H9 (cell line): Measurements from ENCODE around the gene NECTIN1. TPM values are rescaled to one million over a fixed set of nuclear protein-coding genes. Genes with fewer than 3 reads are reported as not detected.
A peak's percentile ranks its signal among the peaks of the same experiment; 100 is the strongest.

Experiments
- DNase-seq: peaks from one replicate; pipeline ENCODE4 v3.0.0-alpha.2; 2017
- H2AFZ ChIP-seq: one replicate; pipeline ENCODE4 v1.6.1; 2013; ENCODE audit warnings: mild to moderate bottlenecking, low read length, control low read depth, moderate library complexity
- H2AK5ac ChIP-seq: 2 replicates; pipeline ENCODE4 v1.6.1; 2013; ENCODE audit warnings: low read length, control low read depth, mixed read lengths; ENCODE audit not compliant: insufficient read length
- H2BK120ac ChIP-seq: one replicate; pipeline ENCODE4 v1.6.1; 2013; ENCODE audit warnings: low read depth, mild to moderate bottlenecking, low read length, control low read depth, inconsistent platforms; ENCODE audit not compliant: poor library complexity, severe bottlenecking
- H2BK12ac ChIP-seq: 2 replicates; pipeline ENCODE4 v1.6.1; 2013; ENCODE audit warnings: low read length, control low read depth, mixed read lengths, low read depth; ENCODE audit not compliant: insufficient read length
- H2BK15ac ChIP-seq: 2 replicates; pipeline ENCODE4 v1.6.1; 2013; ENCODE audit warnings: low read depth, low read length, control low read depth
- H2BK20ac ChIP-seq: one replicate; pipeline ENCODE4 v1.6.1; 2013; ENCODE audit warnings: low read depth, mild to moderate bottlenecking, low read length, control low read depth, inconsistent platforms; ENCODE audit not compliant: poor library complexity, severe bottlenecking
- H2BK5ac ChIP-seq: 2 replicates; pipeline ENCODE4 v1.6.1; 2013; ENCODE audit warnings: low read length, control low read depth, mixed read lengths; ENCODE audit not compliant: insufficient read length
- H3K14ac ChIP-seq: 2 replicates; pipeline ENCODE4 v1.6.1; 2013; ENCODE audit warnings: low read length, control low read depth; ENCODE audit not compliant: insufficient read depth
- H3K18ac ChIP-seq: 2 replicates; pipeline ENCODE4 v1.6.1; 2013; ENCODE audit warnings: low read depth, mild to moderate bottlenecking, mixed read lengths, low read length, control low read depth; ENCODE audit not compliant: insufficient read length
- H3K23ac ChIP-seq: 2 replicates; pipeline ENCODE4 v1.6.1; 2013; ENCODE audit warnings: low read length, control low read depth, mixed read lengths, low read depth; ENCODE audit not compliant: insufficient read length
- H3K23me2 ChIP-seq: 2 replicates; pipeline ENCODE4 v1.6.1; 2013; ENCODE audit warnings: low read depth, mild to moderate bottlenecking, mixed read lengths, low read length, control low read depth; ENCODE audit not compliant: insufficient read length, poor library complexity, severe bottlenecking
- H3K27ac ChIP-seq: 2 replicates; pipeline ENCODE4 v1.5.1; 2013; ENCODE audit warnings: low read length, control low read depth, mixed read lengths, low read depth; ENCODE audit not compliant: insufficient read length
- H3K27me3 ChIP-seq: 2 replicates; pipeline ENCODE4 v1.6.1; 2013; ENCODE audit warnings: low read length, control low read depth, inconsistent platforms; ENCODE audit not compliant: insufficient read depth
- H3K4ac ChIP-seq: 2 replicates; pipeline ENCODE4 v1.6.1; 2013; ENCODE audit warnings: low read depth, mild to moderate bottlenecking, control low read depth, inconsistent platforms, low read length, moderate library complexity
- H3K4me1 ChIP-seq: 2 replicates; pipeline ENCODE4 v1.6.1; 2013; ENCODE audit warnings: low read length, control low read depth, inconsistent platforms; ENCODE audit not compliant: insufficient read depth
- H3K4me2 ChIP-seq: 2 replicates; pipeline ENCODE4 v1.6.1; 2013; ENCODE audit warnings: low read length, control low read depth, mixed read lengths; ENCODE audit not compliant: insufficient read length, insufficient read depth
- H3K56ac ChIP-seq: 2 replicates; pipeline ENCODE4 v1.6.1; 2013; ENCODE audit warnings: low read depth, mild to moderate bottlenecking, mixed read lengths, low read length, control low read depth; ENCODE audit not compliant: insufficient read length
- H3K79me1 ChIP-seq: 2 replicates; pipeline ENCODE4 v1.6.1; 2013; ENCODE audit warnings: low read depth, mild to moderate bottlenecking, moderate library complexity, low read length, control low read depth, inconsistent platforms; ENCODE audit not compliant: insufficient read depth, poor library complexity, severe bottlenecking
- H3K79me2 ChIP-seq: 2 replicates; pipeline ENCODE4 v1.6.1; 2013; ENCODE audit warnings: low read length, control low read depth, inconsistent platforms; ENCODE audit not compliant: insufficient read depth
- H3K9ac ChIP-seq: 2 replicates; pipeline ENCODE4 v1.6.1; 2013; ENCODE audit warnings: low read length, control low read depth, mixed read lengths; ENCODE audit not compliant: insufficient read length; ENCODE audit errors: extremely low read depth
- H3K9me3 ChIP-seq: one replicate; pipeline ENCODE4 v1.6.1; 2013; ENCODE audit warnings: low read depth, low read length, inconsistent platforms; ENCODE audit not compliant: control insufficient read depth
- H3T11ph ChIP-seq: one replicate; pipeline ENCODE4 v1.6.1; 2013; ENCODE audit warnings: mild to moderate bottlenecking, low read length, control low read depth, inconsistent platforms
- H4K20me1 ChIP-seq: one replicate; pipeline ENCODE4 v1.6.1; 2013; ENCODE audit not compliant: control insufficient read depth, insufficient read length, insufficient read depth
- H4K5ac ChIP-seq: 2 replicates; pipeline ENCODE4 v1.6.1; 2013; ENCODE audit warnings: low read depth, mild to moderate bottlenecking, mixed read lengths, low read length, control low read depth; ENCODE audit not compliant: insufficient read length
- H4K8ac ChIP-seq: replicated peaks from 2 replicates; pipeline ENCODE4 v1.6.1; 2013; ENCODE audit warnings: low read length, control low read depth, mixed read lengths, low read depth; ENCODE audit not compliant: insufficient read length
- H4K91ac ChIP-seq: 2 replicates; pipeline ENCODE4 v1.6.1; 2013; ENCODE audit warnings: low read depth, mild to moderate bottlenecking, moderate library complexity, mixed read lengths, low read length, control low read depth; ENCODE audit not compliant: insufficient read length
- H3K27ac Mint-ChIP-seq, 3 experiments: 2 replicates in 2 of 3; 3 replicates in 1 of 3; pipeline ENCODE4 v1.8.0; 2020 to 2021; ENCODE audit warnings: mixed read lengths in 3 of 3, mild to moderate bottlenecking in 1 of 3, moderate library complexity in 1 of 3
- H3K27me3 Mint-ChIP-seq: 2 replicates; pipeline ENCODE4 v1.8.0; 2021; ENCODE audit warnings: low read depth, mild to moderate bottlenecking, moderate library complexity, mixed read lengths
- H3K36me3 Mint-ChIP-seq, 3 experiments: 2 replicates in 2 of 3; 3 replicates in 1 of 3; pipeline ENCODE4 v1.8.0; 2020 to 2021; ENCODE audit warnings: low read depth in 3 of 3, mixed read lengths in 3 of 3; ENCODE audit not compliant: insufficient read depth in 1 of 3
- H3K4me1 Mint-ChIP-seq, 2 experiments: 2 replicates each; pipeline ENCODE4 v1.8.0; 2020; ENCODE audit warnings: mixed read lengths in 2 of 2
- H3K4me3 Mint-ChIP-seq, 2 experiments: 2 replicates in 1 of 2; 3 replicates in 1 of 2; pipeline ENCODE4 v1.8.0; 2020 to 2021; ENCODE audit warnings: mild to moderate bottlenecking in 2 of 2, mixed read lengths in 2 of 2, moderate library complexity in 1 of 2
- H3K9me3 Mint-ChIP-seq, 2 experiments: 2 replicates in 1 of 2; 3 replicates in 1 of 2; pipeline ENCODE4 v1.8.0; 2020; ENCODE audit warnings: mild to moderate bottlenecking in 2 of 2, mixed read lengths in 2 of 2, moderate library complexity in 1 of 2
- WGBS: extraction: QIAGEN DNeasy Blood & Tissue Kit; methylation state at CpG from one replicate; pipeline ENCODE4 v1.1.7; 2013; ENCODE audit warnings: missing lambda C conversion rate, low lambda C conversion rate, mixed read lengths; ENCODE audit not compliant: insufficient read length; ENCODE audit errors: extremely low coverage; 5-methylcytosine and 5-hydroxymethylcytosine counted together
- total RNA-seq: library from RNA; stranded (reverse); gene quantifications from 2 replicates; pipeline ENCODE4 v1.2.1, GENCODE V29; 2021
- TF ChIP-seq, protein P1 (sequence below): fragments of 200-600 bp; sonication (generic); conservative IDR thresholded peaks from 3 replicates; pipeline ENCODE4 v1.8.0; 2021; ENCODE audit warnings: antibody characterized with exemption, mild to moderate bottlenecking

The NECTIN1 gene
- total RNA-seq, 1 experiment from 2014 or later, result 113 TPM

- peaks cover 14 to 21% of the 10 kb centered on the region in 2 experiments for H3K4me1 Mint-ChIP-seq
- DNase-seq, result peak; percentile 74
- Histone ChIP-seq H2BK15ac (no peak overlapping the region), H3K4ac (no peak overlapping the region), H2BK120ac (no peak overlapping the region), H3K23me2 (peaks cover 6% of the 10 kb centered on the region), H3K79me2 (no peaks in the 10 kb centered on the region), H2BK20ac (no peak overlapping the region), H4K8ac (no peak overlapping the region), H3K9me3 (no peaks in the 10 kb centered on the region), H4K91ac (no peak overlapping the region), H3K14ac (peak overlapping the region; percentile 6; the same call in 1 of the 2 replicates), H2BK12ac (no peak overlapping the region), H3K27ac (no peak overlapping the region), H3K4me1 (no peaks in the 10 kb centered on the region; the same call in 1 of the 2 replicates), H2AFZ (no peak overlapping the region), H4K5ac (no peak overlapping the region), H3K9ac (no peak overlapping the region), H3T11ph (no peak overlapping the region), H3K4me2 (peak overlapping the region; percentile 26), H2AK5ac (no peak overlapping the region), H3K56ac (no peak overlapping the region), H3K18ac (peak overlapping the region; percentile 65), H3K79me1 (no peaks in the 10 kb centered on the region), H3K27me3 (no peaks in the 10 kb centered on the region; the same call in 1 of the 2 replicates), H2BK5ac (no peak overlapping the region), H4K20me1 (no peaks in the 10 kb centered on the region), H3K23ac (no peak overlapping the region)
- no peak overlapping the region; a peak in 1 of 7 replicates for H3K27ac Mint-ChIP-seq
- H3K36me3 Mint-ChIP-seq, result no peaks in the 10 kb centered on the region
- no peaks in the 10 kb centered on the region; a peak in 1 of 5 replicates for H3K9me3 Mint-ChIP-seq
- WGBS, result no CpG with 5 or more reads among the region's 54 CpGs
- H3K4me3 Mint-ChIP-seq, result peak overlapping the region; percentile 47 to 79
- H3K27me3 Mint-ChIP-seq, result peaks cover 52% of the 10 kb centered on the region
- TF ChIP-seq, protein P1, sequence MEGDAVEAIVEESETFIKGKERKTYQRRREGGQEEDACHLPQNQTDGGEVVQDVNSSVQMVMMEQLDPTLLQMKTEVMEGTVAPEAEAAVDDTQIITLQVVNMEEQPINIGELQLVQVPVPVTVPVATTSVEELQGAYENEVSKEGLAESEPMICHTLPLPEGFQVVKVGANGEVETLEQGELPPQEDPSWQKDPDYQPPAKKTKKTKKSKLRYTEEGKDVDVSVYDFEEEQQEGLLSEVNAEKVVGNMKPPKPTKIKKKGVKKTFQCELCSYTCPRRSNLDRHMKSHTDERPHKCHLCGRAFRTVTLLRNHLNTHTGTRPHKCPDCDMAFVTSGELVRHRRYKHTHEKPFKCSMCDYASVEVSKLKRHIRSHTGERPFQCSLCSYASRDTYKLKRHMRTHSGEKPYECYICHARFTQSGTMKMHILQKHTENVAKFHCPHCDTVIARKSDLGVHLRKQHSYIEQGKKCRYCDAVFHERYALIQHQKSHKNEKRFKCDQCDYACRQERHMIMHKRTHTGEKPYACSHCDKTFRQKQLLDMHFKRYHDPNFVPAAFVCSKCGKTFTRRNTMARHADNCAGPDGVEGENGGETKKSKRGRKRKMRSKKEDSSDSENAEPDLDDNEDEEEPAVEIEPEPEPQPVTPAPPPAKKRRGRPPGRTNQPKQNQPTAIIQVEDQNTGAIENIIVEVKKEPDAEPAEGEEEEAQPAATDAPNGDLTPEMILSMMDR, result peak; percentile 98
Observed at GRCh38 chr11:119741369-119742262, 12.6 kb upstream of the NECTIN1 start.
